Esophagus muscularis mucosa (tissue), 4 donors: ENCODE data around the gene KCNJ6.

Experiments used
- CTCF ChIP-seq, 3 experiments: fragments of 200-600 bp in 2 of 3; fragments of 450-650 bp in 1 of 3; sonication (generic) in 2 of 3; IDR thresholded peaks; one replicate each; pipeline ENCODE4 v1.5.1; 2017 to 2019; ENCODE audit warnings: antibody characterized with exemption in 3 of 3, mild to moderate bottlenecking in 2 of 3, moderate library complexity in 1 of 3
- EP300 ChIP-seq: sonication (generic); formaldehyde crosslinking; IDR thresholded peaks from one replicate; pipeline ENCODE4 v1.6.1; 2017; ENCODE audit warnings: antibody characterized with exemption
- POLR2AphosphoS5 ChIP-seq, 2 donors: sonication (generic); formaldehyde crosslinking; IDR thresholded peaks; one replicate each; pipeline ENCODE4 v1.6.1; 2017; ENCODE audit warnings: antibody characterized with exemption in 2 of 2

- no peak for TF ChIP-seq POLR2AphosphoS5 (IDR thresholded peaks at IDR 0.05)
- TF ChIP-seq CTCF (IDR thresholded peaks at IDR 0.05): no peak
- no peak for TF ChIP-seq EP300
Observed at GRCh38 chr21:37771181-37771580, 145.1 kb downstream of the KCNJ6 start.
